ENCODE results near the gene PAPSS1.

DNA sequence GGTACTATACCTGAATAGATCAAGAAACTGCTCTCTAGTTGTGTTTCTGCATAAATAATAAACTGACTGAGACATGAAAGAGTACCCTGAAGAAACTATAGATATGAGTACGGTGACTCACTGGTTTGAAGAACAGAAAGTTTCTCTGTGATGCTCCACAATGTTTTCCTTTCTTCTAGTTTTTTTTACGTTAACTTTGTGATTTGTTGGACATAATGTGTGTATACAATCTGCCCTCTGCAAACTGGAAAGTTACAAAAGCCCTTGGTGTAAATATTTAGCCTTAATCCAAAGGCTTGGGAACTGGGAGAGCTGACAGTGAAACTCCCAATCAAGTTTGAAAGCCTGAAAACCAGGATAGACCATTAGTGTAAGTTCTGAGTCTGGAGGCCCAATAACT lies 31.6 kb upstream of the PAPSS1 start:
- TF ChIP-seq POLR2A (IDR thresholded peaks at IDR 0.05) (no peak), CTCF (IDR thresholded peaks at IDR 0.05) (no peak)

Measured in right lobe of liver (tissue), 4 donors.